SK-N-SH (cell line): ENCODE measurements around the gene CDH2. TPM values are rescaled to one million over a fixed set of nuclear protein-coding genes. Genes with fewer than 3 reads are reported as not detected.
A peak's percentile ranks its signal among the peaks of the same experiment; 100 is the strongest.

ENCODE experiments used
- CTCF ChIA-PET: fragments of 300-600, 350-600 bp; formaldehyde crosslinking; extraction: SDS; loops from one replicate; lab custom pipeline; 2021; lab: Yijun Ruan, JAX
- POLR2A ChIA-PET: fragments of 350-600 bp; sonication (Branson Sonifier 250); formaldehyde crosslinking; extraction: SDS; loops from one replicate; lab custom pipeline; 2020; ENCODE audit warnings: antibody characterized with exemption, inconsistent platforms; lab: Yijun Ruan, JAX
- DNase-seq: peaks from one replicate; pipeline ENCODE4 v3.0.0; 2012
- H2AFZ ChIP-seq: fragments of 200-600 bp; sonication (generic); 2 replicates; pipeline ENCODE4 v1.8.1; 2016; ENCODE audit warnings: antibody characterized with exemption, mild to moderate bottlenecking, low read depth
- H3F3A ChIP-seq: fragments of 200-600 bp; sonication (generic); replicated peaks from 2 replicates; pipeline ENCODE3; 2016; ENCODE audit warnings: antibody characterized with exemption, mild to moderate bottlenecking; ENCODE audit not compliant: insufficient read depth
- H3K27ac ChIP-seq, 2 experiments: fragments of 200-500 bp in 1 of 2; fragments of 200-600 bp in 1 of 2; sonication (Bioruptor generic) in 1 of 2; sonication (generic), shearing (Covaris generic) in 1 of 2; 2 replicates each; pipeline versions ENCODE4 v1.5.1 to v1.6.1; 2014 to 2016; ENCODE audit warnings: low read depth in 2 of 2, inconsistent platforms in 1 of 2, low read length in 1 of 2, mild to moderate bottlenecking in 1 of 2, mixed read lengths in 1 of 2
- H3K27me3 ChIP-seq: fragments of 200-600 bp; sonication (generic), shearing (Covaris generic); 2 replicates; pipeline ENCODE4 v1.6.1; 2016; ENCODE audit warnings: mixed run types; ENCODE audit not compliant: insufficient read depth
- H3K36me3 ChIP-seq, 2 experiments: fragments of 200-500 bp in 1 of 2; fragments of 200-600 bp in 1 of 2; sonication (Bioruptor generic) in 1 of 2; sonication (generic) in 1 of 2; replicated peaks in 1 of 2; 2 replicates each; pipeline versions ENCODE3 to v1.5.1; 2014 to 2016; ENCODE audit warnings: low read length in 1 of 2, mild to moderate bottlenecking in 1 of 2; ENCODE audit not compliant: insufficient read depth in 2 of 2, control insufficient read depth in 1 of 2
- H3K4me1 ChIP-seq, 2 experiments: fragments of 200-500 bp in 1 of 2; fragments of 200-600 bp in 1 of 2; sonication (Bioruptor generic) in 1 of 2; sonication (generic), shearing (Covaris generic) in 1 of 2; 2 replicates each; pipeline versions ENCODE4 v1.5.1 to v1.6.1; 2014 to 2016; ENCODE audit warnings: low read depth in 1 of 2, low read length in 1 of 2, mixed run types in 1 of 2; ENCODE audit not compliant: insufficient read depth in 2 of 2, control insufficient read depth in 1 of 2
- H3K4me2 ChIP-seq: fragments of 200-600 bp; sonication (generic), shearing (Covaris generic); 2 replicates; pipeline ENCODE4 v1.6.1; 2017; ENCODE audit warnings: mixed run types
- H3K4me3 ChIP-seq, 2 experiments: fragments of 200-500 bp in 1 of 2; fragments of 200-600 bp in 1 of 2; sonication (Bioruptor generic) in 1 of 2; sonication (generic), shearing (Covaris generic) in 1 of 2; 2 replicates each; pipeline versions ENCODE4 v1.5.1 to v1.8.1; 2014 to 2016; ENCODE audit warnings: low read depth in 2 of 2, inconsistent platforms in 1 of 2, low read length in 1 of 2, mild to moderate bottlenecking in 1 of 2, mixed read lengths in 1 of 2, moderate library complexity in 1 of 2
- H3K79me2 ChIP-seq: fragments of 200-600 bp; sonication (generic); 2 replicates; pipeline ENCODE4 v1.8.1; 2017; ENCODE audit warnings: mild to moderate bottlenecking; ENCODE audit not compliant: insufficient read depth
- H3K9ac ChIP-seq: fragments of 200-600 bp; sonication (generic); 2 replicates; pipeline ENCODE4 v1.6.1; 2017; ENCODE audit warnings: mixed run types
- H3K9me2 ChIP-seq: fragments of 200-600 bp; sonication (generic); 2 replicates; pipeline ENCODE4 v1.6.1; 2017; ENCODE audit warnings: mixed run types
- H3K9me3 ChIP-seq: fragments of 200-600 bp; sonication (generic); 2 replicates; pipeline ENCODE4 v1.6.1; 2017; ENCODE audit warnings: mixed run types, mild to moderate bottlenecking, moderate library complexity
- H4K20me1 ChIP-seq: fragments of 200-600 bp; sonication (generic); 2 replicates; pipeline ENCODE4 v1.6.1; 2017; ENCODE audit warnings: mild to moderate bottlenecking, mixed run types; ENCODE audit not compliant: insufficient read depth
- CTCF ChIP-seq: fragments of 200-600 bp; sonication (generic); IDR thresholded peaks from 2 replicates; pipeline ENCODE4 v1.6.1; 2017; ENCODE audit warnings: antibody characterized with exemption, mild to moderate bottlenecking, moderate library complexity
- FOSL2 ChIP-seq: IDR thresholded peaks from 2 replicates; pipeline ENCODE4 v1.4.0; 2012; ENCODE audit warnings: low read depth, mild to moderate bottlenecking, moderate library complexity, borderline replicate concordance
- RAD21 ChIP-seq: IDR thresholded peaks from 2 replicates; pipeline ENCODE4 v1.6.1; 2012; ENCODE audit warnings: mild to moderate bottlenecking, low read length
- RXRA ChIP-seq: IDR thresholded peaks from 2 replicates; pipeline ENCODE4 v1.4.0; 2012; ENCODE audit warnings: low read depth, mild to moderate bottlenecking, borderline replicate concordance
- SMC3 ChIP-seq: IDR thresholded peaks from 2 replicates; pipeline ENCODE4 v1.6.1; 2012; ENCODE audit warnings: low read depth, low read length, improper control_type of control experiment
- WGBS: methylation state at CpG from one replicate; pipeline ENCODE4 v1.1.6; 2017; ENCODE audit warnings: low lambda C conversion rate; 5-methylcytosine and 5-hydroxymethylcytosine counted together
- polyA plus RNA-seq, 3 experiments: library from polyadenylated mRNA; depleted of rRNA; stranded (reverse); fragments of >200 nt; gene quantifications; 2 replicates each; pipeline ENCODE4 v1.2.3, GENCODE V29; 2012

The CDH2 gene
- polyA plus RNA-seq, 1 of the 3 experiments (the other 2 are of a cell fraction) = 146 TPM

DNA sequence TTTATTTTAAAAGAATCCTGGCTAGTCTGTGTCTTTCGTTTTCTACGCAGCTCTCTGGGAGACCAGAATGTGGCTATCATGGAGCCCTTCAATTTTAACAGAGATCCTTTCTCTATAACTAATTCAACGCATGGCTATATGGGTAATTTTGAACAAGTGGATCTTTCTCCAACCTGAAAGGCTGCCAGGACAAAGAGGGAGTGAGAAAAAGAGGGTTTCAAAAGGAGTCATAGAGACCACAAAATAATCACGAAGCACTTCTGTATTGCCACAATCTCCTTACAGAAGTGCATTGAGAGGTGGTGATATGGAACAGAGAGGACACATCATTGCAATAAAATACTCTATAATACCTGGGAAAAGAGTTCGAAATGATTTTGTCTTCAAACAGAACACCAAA, 21.7 kb upstream of the CDH2 start:
- H3F3A ChIP-seq = no peaks in the 10 kb centered on the region
- no peaks in the 10 kb centered on the region for H3K79me2 ChIP-seq
- H3K9me3 ChIP-seq = no peaks in the 10 kb centered on the region
- no peaks in the 10 kb centered on the region for H3K9me2 ChIP-seq
- H3K36me3 ChIP-seq = no peaks in the 10 kb centered on the region
- ChIA-PET CTCF (no interaction called here), POLR2A (no interaction called here)
- no peak overlapping the region for H2AFZ ChIP-seq
- H3K4me3 ChIP-seq = no peak overlapping the region
- no peaks in the 10 kb centered on the region for H4K20me1 ChIP-seq
- H3K27ac ChIP-seq = no peak overlapping the region
- TF ChIP-seq RXRA = no peak
- H3K27me3 ChIP-seq = no peaks in the 10 kb centered on the region
- no peaks in the 10 kb centered on the region; a peak in 1 of 4 replicates for H3K4me1 ChIP-seq
- H3K4me2 ChIP-seq = no peak overlapping the region
- 97% methylated on average over 5 of the region's 5 CpGs for WGBS
- H3K9ac ChIP-seq = no peak overlapping the region
- DNase-seq = no peak

DNA sequence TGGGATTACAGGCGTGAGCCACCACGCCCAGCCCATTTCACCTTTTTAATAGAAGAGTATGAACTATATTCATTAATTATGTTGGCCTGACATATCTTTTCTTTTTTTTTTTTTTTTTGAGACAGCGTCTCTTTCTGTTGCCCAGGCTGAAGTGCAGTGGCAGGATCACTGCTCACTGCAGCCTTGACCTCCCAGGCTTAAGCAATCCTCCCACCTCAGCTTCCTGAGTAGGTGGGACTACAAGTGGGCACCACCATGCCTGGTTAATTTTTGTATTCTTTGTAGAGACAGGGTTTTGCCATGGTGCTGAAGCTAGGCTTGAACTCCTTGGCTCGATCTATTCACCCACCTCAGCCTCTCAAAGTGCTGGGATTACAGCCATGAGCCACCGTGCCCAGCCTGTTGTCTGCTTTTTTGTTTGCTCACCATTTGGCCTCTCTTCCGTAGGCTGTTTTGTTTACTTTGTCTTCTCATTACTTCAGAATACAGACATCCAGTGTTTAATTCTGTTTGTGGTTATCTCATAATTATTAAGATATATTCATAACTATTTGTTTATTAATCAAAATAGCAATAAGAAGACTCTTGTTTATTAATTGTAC, 16.3 kb upstream of the CDH2 start:
- Histone ChIP-seq H3K4me2 (no peak overlapping the region), H3F3A (no peaks in the 10 kb centered on the region), H3K9me2 (no peaks in the 10 kb centered on the region), H3K27ac (no peak overlapping the region), H3K9ac (no peak overlapping the region), H3K4me3 (no peak overlapping the region), H4K20me1 (no peaks in the 10 kb centered on the region), H3K4me1 (no peaks in the 10 kb centered on the region), H3K79me2 (no peaks in the 10 kb centered on the region), H3K9me3 (no peaks in the 10 kb centered on the region), H3K27me3 (no peaks in the 10 kb centered on the region), H2AFZ (no peak overlapping the region), H3K36me3 (no peaks in the 10 kb centered on the region)
- TF ChIP-seq FOSL2 = no peak
- POLR2A ChIA-PET = no interaction called here
- CTCF ChIA-PET = no interaction called here
- no peak for DNase-seq
- WGBS = 93% methylated on average over 6 of the region's 6 CpGs

GRCh38 chr18:28189400-28190239, 12.7 kb upstream of the CDH2 start:
- Histone ChIP-seq H3K27ac (no peak overlapping the region), H3K79me2 (no peaks in the 10 kb centered on the region; the same call in 1 of the 2 replicates), H3K9me2 (no peaks in the 10 kb centered on the region), H3K4me2 (no peak overlapping the region), H2AFZ (no peak overlapping the region), H3K4me1 (no peaks in the 10 kb centered on the region), H3K9me3 (no peaks in the 10 kb centered on the region), H3K9ac (no peak overlapping the region), H3K27me3 (no peaks in the 10 kb centered on the region), H3K36me3 (no peaks in the 10 kb centered on the region), H3K4me3 (no peak overlapping the region; a peak in 1 of 4 replicates), H4K20me1 (no peaks in the 10 kb centered on the region), H3F3A (peaks cover 5% of the 10 kb centered on the region)
- 89% methylated on average over 5 of the region's 5 CpGs for WGBS
- peak; percentile 46 for TF ChIP-seq RAD21
- TF ChIP-seq CTCF = peak; percentile 61
- no peak for TF ChIP-seq RXRA
- peak; percentile 10; the same call in 1 of the 2 replicates for TF ChIP-seq SMC3
- ChIA-PET POLR2A (no interaction called here), CTCF (no interaction called here)
- peak; percentile 25 for DNase-seq
